Measurements from ENCODE around the gene CNKSR2. TPM values are rescaled to one million over a fixed set of nuclear protein-coding genes. Genes with fewer than 3 reads are reported as not detected.

The CNKSR2 gene
- total RNA-seq, 4 donors from 2014 or later = 4.8 to 20.2 TPM; not detected in 2

DNA sequence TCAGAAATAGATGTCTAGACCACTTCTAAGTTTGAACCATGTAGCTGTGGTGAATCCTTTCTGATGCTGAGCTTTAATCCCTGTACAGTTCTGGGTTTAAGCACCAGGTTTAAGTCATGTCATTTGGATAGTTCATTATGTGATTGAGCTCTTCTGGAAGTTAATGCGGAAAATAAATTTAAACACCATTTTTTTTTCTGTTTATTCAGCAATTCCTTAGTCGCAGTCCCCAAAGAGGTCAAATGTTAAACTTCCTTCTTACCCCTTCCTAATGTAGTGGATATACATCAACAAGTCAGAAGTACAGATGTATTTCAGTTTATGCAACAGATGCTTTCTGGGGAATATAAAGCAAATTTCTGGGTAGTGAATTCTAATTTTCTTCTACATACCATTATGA is 52.9 kb downstream of the CNKSR2 start:
- Histone ChIP-seq H3K36me3 (no peaks in the 10 kb centered on the region), H3K27ac (no peak overlapping the region)
- DNase-seq = no peak

DNA sequence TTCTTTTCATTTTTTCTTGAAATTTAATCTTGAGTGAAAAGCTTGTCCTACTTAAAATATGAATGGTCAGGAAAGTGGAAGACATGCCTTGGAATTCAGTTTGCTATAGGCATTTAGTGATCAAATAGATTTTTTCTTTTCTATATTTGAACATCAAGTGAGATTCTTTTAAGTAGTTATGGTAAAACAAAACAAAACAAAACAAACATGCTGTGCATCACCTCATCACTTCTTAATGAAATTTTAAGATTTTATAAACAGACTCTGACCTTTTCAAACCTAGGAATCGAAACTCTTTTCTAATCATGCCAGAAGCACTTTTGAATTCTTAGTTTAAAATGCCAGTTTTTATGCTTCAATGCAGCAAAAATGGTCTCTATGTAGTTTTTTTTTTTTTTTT is 62.8 kb downstream of the CNKSR2 start:
- intact Hi-C loops (cut with DNase I; ENCODE audit: low total_unique reads) = no loop called here
- no peak overlapping the region for H3K4me3 ChIP-seq
- H3K4me1 ChIP-seq = no peaks in the 10 kb centered on the region
- no peak for DNase-seq
- H3K27me3 ChIP-seq = peaks cover 0 to 6% of the 10 kb centered on the region in 2 donors
- H3K27ac ChIP-seq = no peak overlapping the region
- no peaks in the 10 kb centered on the region for H3K36me3 ChIP-seq
- no peak for TF ChIP-seq POLR2A (IDR thresholded peaks at IDR 0.05)
- TF ChIP-seq, protein P1, sequence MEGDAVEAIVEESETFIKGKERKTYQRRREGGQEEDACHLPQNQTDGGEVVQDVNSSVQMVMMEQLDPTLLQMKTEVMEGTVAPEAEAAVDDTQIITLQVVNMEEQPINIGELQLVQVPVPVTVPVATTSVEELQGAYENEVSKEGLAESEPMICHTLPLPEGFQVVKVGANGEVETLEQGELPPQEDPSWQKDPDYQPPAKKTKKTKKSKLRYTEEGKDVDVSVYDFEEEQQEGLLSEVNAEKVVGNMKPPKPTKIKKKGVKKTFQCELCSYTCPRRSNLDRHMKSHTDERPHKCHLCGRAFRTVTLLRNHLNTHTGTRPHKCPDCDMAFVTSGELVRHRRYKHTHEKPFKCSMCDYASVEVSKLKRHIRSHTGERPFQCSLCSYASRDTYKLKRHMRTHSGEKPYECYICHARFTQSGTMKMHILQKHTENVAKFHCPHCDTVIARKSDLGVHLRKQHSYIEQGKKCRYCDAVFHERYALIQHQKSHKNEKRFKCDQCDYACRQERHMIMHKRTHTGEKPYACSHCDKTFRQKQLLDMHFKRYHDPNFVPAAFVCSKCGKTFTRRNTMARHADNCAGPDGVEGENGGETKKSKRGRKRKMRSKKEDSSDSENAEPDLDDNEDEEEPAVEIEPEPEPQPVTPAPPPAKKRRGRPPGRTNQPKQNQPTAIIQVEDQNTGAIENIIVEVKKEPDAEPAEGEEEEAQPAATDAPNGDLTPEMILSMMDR (IDR thresholded peaks at IDR 0.05) = no peak
- no peaks in the 10 kb centered on the region for H3K9me3 ChIP-seq

More for the DNA sequence above, 52.9 kb downstream of the CNKSR2 start:
- Histone ChIP-seq H3K27me3 (no peaks in the 10 kb centered on the region), H3K9me3 (no peaks in the 10 kb centered on the region), H3K4me3 (no peak overlapping the region), H3K4me1 (no peaks in the 10 kb centered on the region)
- TF ChIP-seq, protein P1 (IDR thresholded peaks at IDR 0.05) = no peak
- no peak for TF ChIP-seq POLR2A (IDR thresholded peaks at IDR 0.05)
- intact Hi-C loops (cut with DNase I; ENCODE audit: low total_unique reads) = no loop called here

DNA sequence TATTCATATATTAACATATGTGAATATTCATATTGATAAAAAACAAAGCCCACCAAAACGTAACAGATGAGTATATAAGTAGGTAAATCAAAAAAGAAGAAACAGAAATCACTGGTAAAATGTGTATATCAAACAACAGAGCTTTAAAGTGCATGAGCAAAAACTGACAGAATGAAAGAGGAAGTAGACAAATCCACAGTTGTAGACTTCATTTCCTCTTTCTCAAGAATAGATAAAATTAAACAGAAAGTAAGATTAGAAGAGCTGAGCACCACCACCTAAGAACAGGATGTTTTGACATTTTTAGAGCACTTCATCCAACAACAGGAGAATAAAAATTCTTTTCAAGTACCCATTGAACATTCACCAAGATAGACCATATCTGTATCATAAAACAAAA is 64.6 kb downstream of the CNKSR2 start:
- H3K36me3 ChIP-seq = no peaks in the 10 kb centered on the region
- H3K4me3 ChIP-seq = no peak overlapping the region
- no peaks in the 10 kb centered on the region for H3K4me1 ChIP-seq
- H3K27me3 ChIP-seq = peaks cover 0 to 6% of the 10 kb centered on the region in 2 donors
- no peak overlapping the region for H3K27ac ChIP-seq
- no peaks in the 10 kb centered on the region for H3K9me3 ChIP-seq
- no peak for TF ChIP-seq POLR2A (IDR thresholded peaks at IDR 0.05)
- TF ChIP-seq, protein P1 (IDR thresholded peaks at IDR 0.05) = no peak
- intact Hi-C loops (cut with DNase I; ENCODE audit: low total_unique reads) = no loop called here
- DNase-seq = no peak

DNA sequence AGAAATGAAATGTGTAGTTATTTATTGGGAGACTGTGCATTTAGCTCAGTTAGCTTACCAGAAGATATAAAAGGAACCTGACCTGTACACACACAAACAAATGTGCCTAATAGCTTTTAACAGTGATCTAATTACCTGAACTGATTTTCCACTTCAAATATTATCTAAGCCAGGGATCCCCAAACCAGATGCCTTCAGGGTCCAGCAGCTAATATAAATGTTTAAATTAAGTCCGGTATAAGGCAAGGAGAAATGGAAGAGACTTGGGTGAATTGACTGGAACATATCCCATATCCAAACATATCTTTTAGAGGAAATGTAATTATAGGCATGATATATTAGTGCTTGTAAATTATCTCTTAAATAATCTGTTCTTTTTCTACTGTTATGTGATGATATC is 66.7 kb downstream of the CNKSR2 start:
- H3K27ac ChIP-seq = no peak overlapping the region
- intact Hi-C loops (cut with DNase I; ENCODE audit: low total_unique reads) = no loop called here
- TF ChIP-seq POLR2A (IDR thresholded peaks at IDR 0.05) = no peak
- TF ChIP-seq, protein P1 (IDR thresholded peaks at IDR 0.05) = no peak
- H3K27me3 ChIP-seq = peaks cover 0 to 6% of the 10 kb centered on the region in 2 donors
- H3K4me3 ChIP-seq = no peak overlapping the region
- no peaks in the 10 kb centered on the region for H3K9me3 ChIP-seq
- H3K36me3 ChIP-seq = no peaks in the 10 kb centered on the region
- DNase-seq = no peak
- no peaks in the 10 kb centered on the region for H3K4me1 ChIP-seq

DNA sequence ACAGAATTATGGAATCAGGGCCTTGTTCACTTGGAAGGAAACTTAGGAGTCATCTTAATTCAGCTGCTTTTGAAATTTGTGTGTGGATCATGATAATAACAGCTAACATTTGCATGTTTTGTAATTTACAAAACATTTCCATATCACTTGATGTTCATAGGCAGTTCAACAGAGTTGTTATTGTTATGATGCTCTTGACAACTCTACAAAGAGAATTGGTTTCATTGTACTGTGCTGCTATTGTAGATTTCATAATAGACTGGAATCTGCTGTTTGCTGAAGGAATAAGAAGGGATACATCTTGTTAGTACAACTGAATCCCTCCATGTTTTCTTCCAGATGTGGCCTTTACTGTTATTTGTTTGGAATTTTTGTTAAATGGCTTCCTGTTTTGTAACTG is 83.5 kb downstream of the CNKSR2 start:
- DNase-seq = no peak
- H3K9me3 ChIP-seq = no peaks in the 10 kb centered on the region
- H3K27ac ChIP-seq = no peak overlapping the region
- no peak overlapping the region for H3K4me3 ChIP-seq
- H3K27me3 ChIP-seq = no peaks in the 10 kb centered on the region
- no peaks in the 10 kb centered on the region for H3K36me3 ChIP-seq
- no peak for TF ChIP-seq POLR2A (IDR thresholded peaks at IDR 0.05)
- TF ChIP-seq, protein P1 (IDR thresholded peaks at IDR 0.05) = no peak
- H3K4me1 ChIP-seq = no peaks in the 10 kb centered on the region
- intact Hi-C loops (cut with DNase I; ENCODE audit: low total_unique reads) = no loop called here

Measured in uterus (tissue), 4 donors.